SK-N-SH (cell line): ENCODE results near the gene BAIAP2. TPM values are rescaled to one million over a fixed set of nuclear protein-coding genes. Genes with fewer than 3 reads are reported as not detected.
A peak's percentile ranks its signal among the peaks of the same experiment; 100 is the strongest.

ENCODE experiments used
- CTCF ChIA-PET: fragments of 300-600, 350-600 bp; formaldehyde crosslinking; extraction: SDS; loops from one replicate; lab custom pipeline; 2021; lab: Yijun Ruan, JAX
- POLR2A ChIA-PET: fragments of 350-600 bp; sonication (Branson Sonifier 250); formaldehyde crosslinking; extraction: SDS; loops from one replicate; lab custom pipeline; 2020; ENCODE audit warnings: antibody characterized with exemption, inconsistent platforms; lab: Yijun Ruan, JAX
- DNase-seq: peaks from one replicate; pipeline ENCODE4 v3.0.0; 2012
- H2AFZ ChIP-seq: fragments of 200-600 bp; sonication (generic); 2 replicates; pipeline ENCODE4 v1.8.1; 2016; ENCODE audit warnings: antibody characterized with exemption, mild to moderate bottlenecking, low read depth
- H3F3A ChIP-seq: fragments of 200-600 bp; sonication (generic); replicated peaks from 2 replicates; pipeline ENCODE3; 2016; ENCODE audit warnings: antibody characterized with exemption, mild to moderate bottlenecking; ENCODE audit not compliant: insufficient read depth
- H3K27ac ChIP-seq, 2 experiments: fragments of 200-500 bp in 1 of 2; fragments of 200-600 bp in 1 of 2; sonication (Bioruptor generic) in 1 of 2; sonication (generic), shearing (Covaris generic) in 1 of 2; 2 replicates each; pipeline versions ENCODE4 v1.5.1 to v1.6.1; 2014 to 2016; ENCODE audit warnings: low read depth in 2 of 2, inconsistent platforms in 1 of 2, low read length in 1 of 2, mild to moderate bottlenecking in 1 of 2, mixed read lengths in 1 of 2
- H3K27me3 ChIP-seq: fragments of 200-600 bp; sonication (generic), shearing (Covaris generic); 2 replicates; pipeline ENCODE4 v1.6.1; 2016; ENCODE audit warnings: mixed run types; ENCODE audit not compliant: insufficient read depth
- H3K36me3 ChIP-seq, 2 experiments: fragments of 200-500 bp in 1 of 2; fragments of 200-600 bp in 1 of 2; sonication (Bioruptor generic) in 1 of 2; sonication (generic) in 1 of 2; replicated peaks in 1 of 2; 2 replicates each; pipeline versions ENCODE3 to v1.5.1; 2014 to 2016; ENCODE audit warnings: low read length in 1 of 2, mild to moderate bottlenecking in 1 of 2; ENCODE audit not compliant: insufficient read depth in 2 of 2, control insufficient read depth in 1 of 2
- H3K4me1 ChIP-seq, 2 experiments: fragments of 200-500 bp in 1 of 2; fragments of 200-600 bp in 1 of 2; sonication (Bioruptor generic) in 1 of 2; sonication (generic), shearing (Covaris generic) in 1 of 2; 2 replicates each; pipeline versions ENCODE4 v1.5.1 to v1.6.1; 2014 to 2016; ENCODE audit warnings: low read depth in 1 of 2, low read length in 1 of 2, mixed run types in 1 of 2; ENCODE audit not compliant: insufficient read depth in 2 of 2, control insufficient read depth in 1 of 2
- H3K4me2 ChIP-seq: fragments of 200-600 bp; sonication (generic), shearing (Covaris generic); 2 replicates; pipeline ENCODE4 v1.6.1; 2017; ENCODE audit warnings: mixed run types
- H3K4me3 ChIP-seq, 2 experiments: fragments of 200-500 bp in 1 of 2; fragments of 200-600 bp in 1 of 2; sonication (Bioruptor generic) in 1 of 2; sonication (generic), shearing (Covaris generic) in 1 of 2; 2 replicates each; pipeline versions ENCODE4 v1.5.1 to v1.8.1; 2014 to 2016; ENCODE audit warnings: low read depth in 2 of 2, inconsistent platforms in 1 of 2, low read length in 1 of 2, mild to moderate bottlenecking in 1 of 2, mixed read lengths in 1 of 2, moderate library complexity in 1 of 2
- H3K79me2 ChIP-seq: fragments of 200-600 bp; sonication (generic); 2 replicates; pipeline ENCODE4 v1.8.1; 2017; ENCODE audit warnings: mild to moderate bottlenecking; ENCODE audit not compliant: insufficient read depth
- H3K9ac ChIP-seq: fragments of 200-600 bp; sonication (generic); 2 replicates; pipeline ENCODE4 v1.6.1; 2017; ENCODE audit warnings: mixed run types
- H3K9me2 ChIP-seq: fragments of 200-600 bp; sonication (generic); 2 replicates; pipeline ENCODE4 v1.6.1; 2017; ENCODE audit warnings: mixed run types
- H3K9me3 ChIP-seq: fragments of 200-600 bp; sonication (generic); 2 replicates; pipeline ENCODE4 v1.6.1; 2017; ENCODE audit warnings: mixed run types, mild to moderate bottlenecking, moderate library complexity
- H4K20me1 ChIP-seq: fragments of 200-600 bp; sonication (generic); 2 replicates; pipeline ENCODE4 v1.6.1; 2017; ENCODE audit warnings: mild to moderate bottlenecking, mixed run types; ENCODE audit not compliant: insufficient read depth
- CHD2 ChIP-seq: fragments of 150-350 bp; IDR thresholded peaks from 2 replicates; pipeline ENCODE4 v1.6.1; 2018; ENCODE audit warnings: low read length; ENCODE audit not compliant: partially characterized antibody
- ELF1 ChIP-seq: IDR thresholded peaks from 2 replicates; pipeline ENCODE4 v1.4.0; 2012
- EP300 ChIP-seq, 2 experiments: IDR thresholded peaks; 2 replicates each; pipeline versions ENCODE4 v1.4.0 to v1.6.1; 2012; ENCODE audit warnings: borderline replicate concordance in 1 of 2, low read depth in 1 of 2, low read length in 1 of 2
- FOXM1 ChIP-seq: IDR thresholded peaks from 2 replicates; pipeline ENCODE4 v1.4.0; 2012; ENCODE audit warnings: low read depth, mild to moderate bottlenecking
- GABPA ChIP-seq: IDR thresholded peaks from 2 replicates; pipeline ENCODE4 v1.4.0; 2012; ENCODE audit warnings: low read depth, mild to moderate bottlenecking
- GATA2 ChIP-seq: sonication (generic); formaldehyde crosslinking; IDR thresholded peaks from 2 replicates; pipeline ENCODE4 v1.5.0; 2020; ENCODE audit warnings: mild to moderate bottlenecking, missing genetic modification reagents
- MEF2A ChIP-seq: IDR thresholded peaks from 2 replicates; pipeline ENCODE4 v1.4.0; 2012; ENCODE audit warnings: low read depth, borderline replicate concordance
- MXI1 ChIP-seq: IDR thresholded peaks from 2 replicates; pipeline ENCODE4 v1.6.1; 2012; ENCODE audit warnings: mild to moderate bottlenecking, low read depth, low read length, improper control_type of control experiment
- NRF1 ChIP-seq: IDR thresholded peaks from 2 replicates; pipeline ENCODE4 v1.6.1; 2012; ENCODE audit warnings: low read depth, mild to moderate bottlenecking, low read length
- POLR2AphosphoS5 ChIP-seq: IDR thresholded peaks from 2 replicates; pipeline ENCODE4 v1.6.1; 2012; ENCODE audit warnings: low read depth, low read length
- RAD21 ChIP-seq: IDR thresholded peaks from 2 replicates; pipeline ENCODE4 v1.6.1; 2012; ENCODE audit warnings: mild to moderate bottlenecking, low read length
- RCOR1 ChIP-seq: fragments of 150-350 bp; IDR thresholded peaks from 2 replicates; pipeline ENCODE4 v1.6.1; 2017; ENCODE audit warnings: antibody characterized with exemption, low read length
- RXRA ChIP-seq: IDR thresholded peaks from 2 replicates; pipeline ENCODE4 v1.4.0; 2012; ENCODE audit warnings: low read depth, mild to moderate bottlenecking, borderline replicate concordance
- SMC3 ChIP-seq: IDR thresholded peaks from 2 replicates; pipeline ENCODE4 v1.6.1; 2012; ENCODE audit warnings: low read depth, low read length, improper control_type of control experiment
- TAF1 ChIP-seq: IDR thresholded peaks from 2 replicates; pipeline ENCODE4 v1.6.1; 2012; ENCODE audit warnings: low read depth, mild to moderate bottlenecking, low read length, moderate library complexity, borderline replicate concordance
- TCF12 ChIP-seq: IDR thresholded peaks from 2 replicates; pipeline ENCODE4 v1.4.0; 2012
- WGBS: methylation state at CpG from one replicate; pipeline ENCODE4 v1.1.6; 2017; ENCODE audit warnings: low lambda C conversion rate; 5-methylcytosine and 5-hydroxymethylcytosine counted together
- polyA plus RNA-seq, 3 experiments: library from polyadenylated mRNA; depleted of rRNA; stranded (reverse); fragments of >200 nt; gene quantifications; 2 replicates each; pipeline ENCODE4 v1.2.3, GENCODE V29; 2012
- TF ChIP-seq, protein P1 (sequence below): fragments of 200-600 bp; sonication (generic); IDR thresholded peaks from 2 replicates; pipeline ENCODE4 v1.6.1; 2017; ENCODE audit warnings: antibody characterized with exemption, mild to moderate bottlenecking, moderate library complexity
- TF ChIP-seq, protein P2 (sequence below): IDR thresholded peaks from 2 replicates; pipeline ENCODE4; 2012
- TF ChIP-seq, protein P3 (sequence below): fragments of 150-350 bp; IDR thresholded peaks from 2 replicates; pipeline ENCODE4 v1.6.1; 2016; ENCODE audit warnings: mild to moderate bottlenecking, low read depth, low read length
- TF ChIP-seq, protein P4 (sequence below): IDR thresholded peaks from 2 replicates; pipeline ENCODE4 v1.4.0; 2012; ENCODE audit warnings: low read depth

Gene BAIAP2
- polyA plus RNA-seq, 1 of the 3 experiments (the other 2 are of a cell fraction) = 19.8 TPM

DNA sequence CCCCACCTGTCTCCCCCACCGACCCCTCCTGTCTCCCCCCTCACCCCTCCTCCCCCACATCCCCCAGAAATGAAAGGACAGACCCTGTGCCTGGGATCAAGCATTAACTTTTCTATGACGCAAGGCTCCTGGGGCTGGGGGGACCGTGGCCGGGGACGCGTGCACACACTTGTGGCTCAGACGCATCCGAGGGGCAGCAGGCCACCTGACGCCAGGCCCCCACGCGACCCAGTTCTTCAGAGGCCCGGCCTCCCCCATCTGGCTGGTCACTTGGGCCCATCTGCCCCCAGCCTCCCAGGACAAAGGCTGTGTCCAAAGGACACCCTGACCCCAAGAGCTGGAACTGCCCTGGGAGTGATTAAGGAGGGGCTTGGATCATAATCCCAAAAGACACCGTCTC, 116.3 kb downstream of the BAIAP2 start:
- Histone ChIP-seq H3K9ac (no peak overlapping the region), H3K9me2 (no peaks in the 10 kb centered on the region), H3K4me3 (no peak overlapping the region), H3K36me3 (no peaks in the 10 kb centered on the region), H3K79me2 (no peaks in the 10 kb centered on the region), H2AFZ (no peak overlapping the region), H3K4me2 (no peak overlapping the region), H4K20me1 (no peaks in the 10 kb centered on the region), H3F3A (no peaks in the 10 kb centered on the region), H3K4me1 (no peaks in the 10 kb centered on the region), H3K27me3 (no peaks in the 10 kb centered on the region; the same call in 1 of the 2 replicates), H3K9me3 (no peaks in the 10 kb centered on the region), H3K27ac (no peak overlapping the region)
- no peak for TF ChIP-seq MEF2A
- no peak for TF ChIP-seq SMC3
- no peak for TF ChIP-seq EP300 (IDR thresholded peaks at IDR 0.05; ENCODE audit: borderline replicate concordance in 1 of 2, low read depth in 1 of 2, low read length in 1 of 2)
- TF ChIP-seq TCF12 = no peak
- no peak for TF ChIP-seq POLR2AphosphoS5
- TF ChIP-seq NRF1 = no peak
- WGBS = 95% methylated on average over 7 of the region's 13 CpGs
- POLR2A ChIA-PET = no interaction called here
- peak; percentile 40 for DNase-seq
- CTCF ChIA-PET = interaction anchor here (6.8 kb wide), 1 partner anchor 8 kb away, joined by 61 read pairs; no protein-coding TSS in a partner anchor

DNA sequence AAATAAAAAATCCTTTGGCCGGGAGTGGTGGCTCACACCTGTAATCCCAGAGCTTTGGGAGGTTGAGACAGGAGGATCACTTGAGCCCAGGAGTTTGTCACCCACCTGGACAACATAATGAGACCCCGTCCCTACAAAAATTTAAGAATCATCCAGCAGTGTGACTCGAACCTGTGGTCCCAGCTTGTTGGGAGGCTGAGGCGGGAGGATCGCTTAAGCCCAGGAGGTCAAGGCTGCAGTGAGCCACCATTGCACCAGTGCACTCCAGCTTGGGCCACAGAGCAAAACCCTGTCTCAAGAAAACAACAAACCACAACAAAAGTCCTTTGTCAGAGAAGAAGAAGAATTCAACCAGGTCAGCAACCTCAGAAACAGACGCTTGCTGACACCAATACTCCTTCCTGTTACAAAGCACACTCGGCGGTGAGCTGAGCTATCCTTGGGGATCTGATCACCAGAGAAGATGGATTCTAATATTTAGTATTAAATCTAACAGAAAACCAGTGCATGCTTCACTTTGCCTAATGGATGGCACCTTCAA, 117.4 kb downstream of the BAIAP2 start:
- ChIA-PET CTCF (interaction anchor here (0.8 to 6.8 kb wide), 4 partner anchors 9 to 102 kb away, joined by 4 to 61 read pairs (median 6); partner anchors contain the start of genes AATK and PVALEF), POLR2A (interaction anchor here (0.7 kb wide), 1 partner anchor 78 kb away, joined by 3 read pairs; no protein-coding TSS in a partner anchor)
- DNase-seq = no peak
- no peak overlapping the region for H3K4me2 ChIP-seq
- no peaks in the 10 kb centered on the region for H3K36me3 ChIP-seq
- no peak overlapping the region for H2AFZ ChIP-seq
- no peak overlapping the region for H3K27ac ChIP-seq
- H3K4me3 ChIP-seq = no peak overlapping the region
- no peaks in the 10 kb centered on the region for H3K4me1 ChIP-seq
- 78% methylated on average over 8 of the region's 8 CpGs for WGBS
- no peak overlapping the region for H3K9ac ChIP-seq
- H3K79me2 ChIP-seq = no peaks in the 10 kb centered on the region
- H3K27me3 ChIP-seq = no peaks in the 10 kb centered on the region; the same call in 1 of the 2 replicates
- H4K20me1 ChIP-seq = no peaks in the 10 kb centered on the region
- H3F3A ChIP-seq = no peaks in the 10 kb centered on the region
- no peaks in the 10 kb centered on the region for H3K9me2 ChIP-seq
- no peaks in the 10 kb centered on the region for H3K9me3 ChIP-seq
- TF ChIP-seq MXI1 = no peak
- no peak for TF ChIP-seq RXRA
- TF ChIP-seq, protein P1, sequence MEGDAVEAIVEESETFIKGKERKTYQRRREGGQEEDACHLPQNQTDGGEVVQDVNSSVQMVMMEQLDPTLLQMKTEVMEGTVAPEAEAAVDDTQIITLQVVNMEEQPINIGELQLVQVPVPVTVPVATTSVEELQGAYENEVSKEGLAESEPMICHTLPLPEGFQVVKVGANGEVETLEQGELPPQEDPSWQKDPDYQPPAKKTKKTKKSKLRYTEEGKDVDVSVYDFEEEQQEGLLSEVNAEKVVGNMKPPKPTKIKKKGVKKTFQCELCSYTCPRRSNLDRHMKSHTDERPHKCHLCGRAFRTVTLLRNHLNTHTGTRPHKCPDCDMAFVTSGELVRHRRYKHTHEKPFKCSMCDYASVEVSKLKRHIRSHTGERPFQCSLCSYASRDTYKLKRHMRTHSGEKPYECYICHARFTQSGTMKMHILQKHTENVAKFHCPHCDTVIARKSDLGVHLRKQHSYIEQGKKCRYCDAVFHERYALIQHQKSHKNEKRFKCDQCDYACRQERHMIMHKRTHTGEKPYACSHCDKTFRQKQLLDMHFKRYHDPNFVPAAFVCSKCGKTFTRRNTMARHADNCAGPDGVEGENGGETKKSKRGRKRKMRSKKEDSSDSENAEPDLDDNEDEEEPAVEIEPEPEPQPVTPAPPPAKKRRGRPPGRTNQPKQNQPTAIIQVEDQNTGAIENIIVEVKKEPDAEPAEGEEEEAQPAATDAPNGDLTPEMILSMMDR = no peak
- TF ChIP-seq, protein P2, sequence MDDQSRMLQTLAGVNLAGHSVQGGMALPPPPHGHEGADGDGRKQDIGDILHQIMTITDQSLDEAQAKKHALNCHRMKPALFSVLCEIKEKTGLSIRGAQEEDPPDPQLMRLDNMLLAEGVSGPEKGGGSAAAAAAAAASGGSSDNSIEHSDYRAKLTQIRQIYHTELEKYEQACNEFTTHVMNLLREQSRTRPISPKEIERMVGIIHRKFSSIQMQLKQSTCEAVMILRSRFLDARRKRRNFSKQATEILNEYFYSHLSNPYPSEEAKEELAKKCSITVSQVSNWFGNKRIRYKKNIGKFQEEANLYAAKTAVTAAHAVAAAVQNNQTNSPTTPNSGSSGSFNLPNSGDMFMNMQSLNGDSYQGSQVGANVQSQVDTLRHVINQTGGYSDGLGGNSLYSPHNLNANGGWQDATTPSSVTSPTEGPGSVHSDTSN = no peak
- TF ChIP-seq TAF1 = no peak
- no peak for TF ChIP-seq SMC3
- no peak for TF ChIP-seq TCF12
- TF ChIP-seq, protein P3, sequence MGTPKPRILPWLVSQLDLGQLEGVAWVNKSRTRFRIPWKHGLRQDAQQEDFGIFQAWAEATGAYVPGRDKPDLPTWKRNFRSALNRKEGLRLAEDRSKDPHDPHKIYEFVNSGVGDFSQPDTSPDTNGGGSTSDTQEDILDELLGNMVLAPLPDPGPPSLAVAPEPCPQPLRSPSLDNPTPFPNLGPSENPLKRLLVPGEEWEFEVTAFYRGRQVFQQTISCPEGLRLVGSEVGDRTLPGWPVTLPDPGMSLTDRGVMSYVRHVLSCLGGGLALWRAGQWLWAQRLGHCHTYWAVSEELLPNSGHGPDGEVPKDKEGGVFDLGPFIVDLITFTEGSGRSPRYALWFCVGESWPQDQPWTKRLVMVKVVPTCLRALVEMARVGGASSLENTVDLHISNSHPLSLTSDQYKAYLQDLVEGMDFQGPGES = no peak
- no peak for TF ChIP-seq FOXM1
- TF ChIP-seq CHD2 = no peak
- TF ChIP-seq NRF1 = no peak
- no peak for TF ChIP-seq RCOR1
- TF ChIP-seq RAD21 = no peak
- no peak for TF ChIP-seq GABPA
- no peak for TF ChIP-seq EP300 (IDR thresholded peaks at IDR 0.05; ENCODE audit: borderline replicate concordance in 1 of 2, low read depth in 1 of 2, low read length in 1 of 2)
- TF ChIP-seq ELF1 = no peak
- TF ChIP-seq, protein P4, sequence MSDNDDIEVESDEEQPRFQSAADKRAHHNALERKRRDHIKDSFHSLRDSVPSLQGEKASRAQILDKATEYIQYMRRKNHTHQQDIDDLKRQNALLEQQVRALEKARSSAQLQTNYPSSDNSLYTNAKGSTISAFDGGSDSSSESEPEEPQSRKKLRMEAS = no peak
- TF ChIP-seq GATA2 (CRISPR knock-in tag) = no peak
